ENCODE measurements around the gene PCARE.

PCARE gene

DNA sequence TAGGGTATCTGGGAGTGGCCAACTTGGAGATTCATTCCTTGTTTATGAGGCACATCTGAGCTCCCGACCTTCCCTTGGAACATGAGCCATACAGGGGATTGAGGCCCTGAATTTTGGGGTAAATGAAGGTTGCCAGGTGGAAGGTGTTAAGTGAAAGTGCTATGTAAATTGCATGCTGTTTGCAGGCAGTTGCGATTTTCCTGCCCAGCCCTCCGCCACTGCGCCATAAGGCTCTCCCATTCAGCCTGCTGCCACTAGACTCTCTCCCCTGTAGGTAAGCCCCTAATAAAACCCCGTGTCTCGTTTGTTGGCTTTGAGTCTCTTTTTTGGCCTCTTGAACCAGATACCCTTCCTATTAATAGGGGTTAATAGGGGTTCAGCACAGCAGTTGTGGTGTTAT lies 33.8 kb downstream of the PCARE start:
- POLR2A ChIA-PET: no interaction called here
- CTCF ChIA-PET: interaction anchor here (1.2 kb wide), 1 partner anchor 21 kb away, joined by 3 read pairs; no protein-coding TSS in a partner anchor

DNA sequence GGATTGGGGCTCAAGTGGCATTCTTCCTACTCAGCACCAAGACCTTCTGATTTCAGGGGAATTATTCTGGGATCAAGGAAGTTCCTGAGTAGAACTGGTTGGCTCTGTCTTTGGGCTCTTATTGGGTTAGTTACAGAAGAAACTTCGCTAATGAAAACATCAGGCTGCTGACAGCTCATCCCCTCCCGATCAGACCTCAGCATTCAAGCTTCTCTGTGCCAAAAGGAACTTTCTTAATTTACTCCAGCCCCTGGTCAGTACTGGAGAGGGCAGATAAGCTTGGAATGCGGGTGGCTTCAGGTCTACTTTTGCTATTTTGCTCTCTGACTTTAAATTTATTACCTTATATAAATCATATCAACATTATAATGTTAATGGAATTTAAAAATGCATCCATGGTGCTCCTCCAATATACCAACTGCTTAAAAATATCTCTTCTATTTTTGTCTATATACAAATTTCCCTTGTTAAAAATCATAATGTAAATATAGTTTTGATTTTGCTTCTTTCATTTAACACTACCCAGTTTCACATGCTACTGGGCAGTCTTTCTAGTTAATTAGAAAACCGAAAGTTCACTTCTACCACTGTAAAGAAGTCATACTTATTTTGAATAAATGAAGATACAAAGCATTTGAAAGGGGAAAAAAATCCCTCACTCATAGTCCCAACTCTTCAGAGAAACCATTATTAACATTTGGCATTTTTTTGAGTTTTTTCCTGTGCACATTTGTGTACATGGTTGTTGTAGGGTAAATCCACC lies 34.4 kb downstream of the PCARE start:
- TF ChIP-seq, protein P1, sequence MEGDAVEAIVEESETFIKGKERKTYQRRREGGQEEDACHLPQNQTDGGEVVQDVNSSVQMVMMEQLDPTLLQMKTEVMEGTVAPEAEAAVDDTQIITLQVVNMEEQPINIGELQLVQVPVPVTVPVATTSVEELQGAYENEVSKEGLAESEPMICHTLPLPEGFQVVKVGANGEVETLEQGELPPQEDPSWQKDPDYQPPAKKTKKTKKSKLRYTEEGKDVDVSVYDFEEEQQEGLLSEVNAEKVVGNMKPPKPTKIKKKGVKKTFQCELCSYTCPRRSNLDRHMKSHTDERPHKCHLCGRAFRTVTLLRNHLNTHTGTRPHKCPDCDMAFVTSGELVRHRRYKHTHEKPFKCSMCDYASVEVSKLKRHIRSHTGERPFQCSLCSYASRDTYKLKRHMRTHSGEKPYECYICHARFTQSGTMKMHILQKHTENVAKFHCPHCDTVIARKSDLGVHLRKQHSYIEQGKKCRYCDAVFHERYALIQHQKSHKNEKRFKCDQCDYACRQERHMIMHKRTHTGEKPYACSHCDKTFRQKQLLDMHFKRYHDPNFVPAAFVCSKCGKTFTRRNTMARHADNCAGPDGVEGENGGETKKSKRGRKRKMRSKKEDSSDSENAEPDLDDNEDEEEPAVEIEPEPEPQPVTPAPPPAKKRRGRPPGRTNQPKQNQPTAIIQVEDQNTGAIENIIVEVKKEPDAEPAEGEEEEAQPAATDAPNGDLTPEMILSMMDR (IDR thresholded peaks at IDR 0.05; ENCODE audit: control extremely low read depth, extremely low read depth, low read depth, missing control alignments): no peak
- CTCF ChIA-PET: interaction anchor here (1.2 to 1.7 kb wide), 2 partner anchors 12 to 38 kb away, joined by 3 to 4 read pairs; no protein-coding TSS in a partner anchor
- POLR2A ChIA-PET: no interaction called here
- no peak for DNase-seq (ENCODE audit: extremely low spot score)

More for the DNA sequence above, 33.8 kb downstream of the PCARE start:
- TF ChIP-seq, protein P1 (IDR thresholded peaks at IDR 0.05; ENCODE audit: control extremely low read depth, extremely low read depth, low read depth, missing control alignments): no peak
- no peak for DNase-seq (ENCODE audit: extremely low spot score)

DNA sequence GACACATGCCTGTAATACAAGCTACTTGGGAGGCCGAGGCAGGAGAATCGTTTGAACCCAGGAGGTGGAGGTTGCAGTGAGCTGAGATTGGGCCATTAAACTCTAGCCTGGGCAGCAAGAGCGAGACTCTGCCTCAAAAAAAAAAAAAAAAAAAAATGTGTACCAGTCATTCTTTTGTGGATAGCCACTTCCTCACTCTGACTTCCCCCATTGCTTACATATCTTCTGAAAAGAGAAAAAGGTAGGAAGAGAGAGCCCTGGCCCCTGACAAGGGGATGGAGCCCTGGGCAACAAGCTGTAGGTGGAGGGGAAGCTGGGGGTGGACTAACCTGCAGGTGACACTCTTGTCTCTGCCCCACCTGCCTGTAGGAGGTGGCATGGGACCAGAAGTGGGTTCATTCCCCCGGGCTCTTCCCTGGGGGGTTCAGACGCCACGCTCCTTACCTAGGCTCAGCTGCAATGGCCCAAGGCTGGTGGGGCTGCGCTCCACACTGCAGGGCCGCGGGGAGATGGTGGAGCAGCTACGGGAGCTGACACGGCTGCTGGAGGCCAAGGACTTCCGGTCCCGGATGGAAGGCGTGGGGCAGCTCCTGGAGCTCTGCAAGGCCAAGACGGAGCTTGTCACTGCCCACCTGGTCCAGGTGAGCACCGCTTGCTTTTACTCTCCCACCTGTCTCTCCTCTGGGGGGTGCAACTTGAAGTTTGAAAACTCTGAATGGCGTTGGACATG lies 39.1 kb downstream of the PCARE start:
- CTCF ChIA-PET: interaction anchor here (1.0 to 1.7 kb wide), 3 partner anchors 8 to 11 kb away, joined by 3 to 5 read pairs (median 4); no protein-coding TSS in a partner anchor
- POLR2A ChIA-PET: no interaction called here
- TF ChIP-seq, protein P1 (IDR thresholded peaks at IDR 0.05; ENCODE audit: control extremely low read depth, extremely low read depth, low read depth, missing control alignments): no peak
- no peak for DNase-seq (ENCODE audit: extremely low spot score)

DNA sequence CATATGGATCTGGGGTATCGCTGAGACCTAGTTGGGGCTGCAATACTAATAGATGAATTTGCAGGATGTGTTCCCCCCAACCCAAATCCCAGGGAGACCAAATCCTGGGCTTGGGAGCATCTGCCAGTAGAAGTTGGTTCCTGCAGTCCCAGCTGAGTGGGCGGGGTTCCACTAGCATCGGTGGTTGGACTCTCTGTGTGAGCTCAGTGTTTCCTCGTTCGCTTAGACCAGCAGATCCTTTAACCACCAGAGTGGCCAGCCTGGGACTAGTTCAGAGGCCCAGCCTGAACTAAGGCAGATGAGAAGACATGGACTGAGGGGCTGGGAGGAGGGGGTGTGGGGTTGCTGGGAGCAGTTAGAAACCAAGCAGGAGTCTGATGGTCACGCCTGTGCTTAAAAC lies 40.7 kb downstream of the PCARE start:
- ChIA-PET POLR2A (no interaction called here), CTCF (interaction anchor here (1.7 kb wide), 1 partner anchor 12 kb away, joined by 5 read pairs; no protein-coding TSS in a partner anchor)
- TF ChIP-seq, protein P1 (IDR thresholded peaks at IDR 0.05; ENCODE audit: control extremely low read depth, extremely low read depth, low read depth, missing control alignments): no peak
- DNase-seq (ENCODE audit: extremely low spot score): no peak

DNA sequence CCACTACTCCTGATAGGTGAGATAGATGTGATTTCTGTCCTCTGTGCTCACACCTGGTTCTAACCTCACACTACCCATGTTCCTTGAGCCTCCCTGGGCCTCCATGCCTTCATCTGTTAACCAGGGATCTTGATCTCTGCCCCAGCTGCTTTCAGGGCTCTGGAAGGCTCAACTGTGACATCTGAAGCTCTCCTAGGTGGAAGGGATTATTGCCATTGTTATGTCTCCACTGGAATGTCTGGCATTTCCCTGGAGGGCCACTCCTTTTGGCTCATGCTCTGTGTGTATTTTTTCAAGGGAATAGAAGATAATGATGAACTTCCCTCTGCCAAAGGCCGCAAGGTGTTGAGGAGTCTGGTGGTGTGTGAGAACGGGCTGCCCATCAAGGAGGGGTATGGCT lies 41.2 kb downstream of the PCARE start:
- CTCF ChIA-PET: no interaction called here
- POLR2A ChIA-PET: no interaction called here
- TF ChIP-seq, protein P1 (IDR thresholded peaks at IDR 0.05; ENCODE audit: control extremely low read depth, extremely low read depth, low read depth, missing control alignments): no peak
- no peak for DNase-seq (ENCODE audit: extremely low spot score)

DNA sequence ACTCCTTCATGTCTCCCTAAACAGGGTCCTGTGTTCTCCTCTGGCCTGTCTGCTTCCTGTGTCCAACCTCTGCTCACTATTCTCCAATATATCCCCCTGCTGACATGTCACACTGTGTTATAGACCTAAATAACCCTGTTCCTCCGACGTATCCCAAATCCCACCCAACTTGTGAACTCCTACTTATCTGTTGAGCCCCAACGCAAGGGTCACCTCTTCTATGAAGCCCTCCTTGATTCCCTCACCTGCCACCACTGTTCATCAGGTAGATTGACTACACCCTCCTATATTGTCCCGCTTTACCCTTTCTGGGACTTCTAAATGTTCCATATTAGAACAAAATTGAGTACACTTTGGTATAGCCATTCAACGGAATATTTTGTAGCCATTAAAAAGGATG lies 42.1 kb downstream of the PCARE start:
- ChIA-PET CTCF (no interaction called here), POLR2A (no interaction called here)
- TF ChIP-seq, protein P1 (IDR thresholded peaks at IDR 0.05; ENCODE audit: control extremely low read depth, extremely low read depth, low read depth, missing control alignments): no peak
- DNase-seq (ENCODE audit: extremely low spot score): no peak

All from GM10248 (cell line).